HG02885 (cell line): ENCODE measurements around the gene PYHIN1.
A peak's percentile ranks its signal among the peaks of the same experiment; 100 is the strongest.
"Not testable (repeated sequence)": the region's sequence is repeated elsewhere in the genome, so short reads cannot be mapped to it uniquely, and the experiment has no call there.

Source experiments
- ATAC-seq: cut with Tn5 transposase; IDR thresholded peaks from one replicate; pipeline ENCODE4 v1.9.1; 2021; ENCODE audit warnings: mild to moderate bottlenecking; ENCODE audit not compliant: unreplicated experiment, poor library complexity

Gene PYHIN1

DNA sequence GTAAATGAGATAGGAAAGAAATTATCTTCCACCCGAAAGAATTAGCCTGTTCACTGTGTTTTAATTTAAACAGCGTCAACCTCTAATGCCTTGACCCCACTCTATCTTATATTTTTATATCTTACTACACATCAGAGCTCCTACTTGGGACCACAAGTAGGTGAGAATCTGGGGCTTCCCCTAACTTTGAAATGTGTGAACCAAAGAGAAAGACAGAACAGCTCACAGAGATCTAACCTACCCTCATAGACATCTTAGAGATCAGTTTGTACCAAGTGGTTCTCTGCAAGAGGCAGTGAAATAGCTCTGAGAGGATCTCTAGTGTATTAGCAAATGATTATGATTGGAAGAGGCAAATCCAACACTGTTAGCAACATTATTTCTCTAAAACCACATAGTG is 47.4 kb downstream of the PYHIN1 start:
- ATAC-seq = no peak

DNA sequence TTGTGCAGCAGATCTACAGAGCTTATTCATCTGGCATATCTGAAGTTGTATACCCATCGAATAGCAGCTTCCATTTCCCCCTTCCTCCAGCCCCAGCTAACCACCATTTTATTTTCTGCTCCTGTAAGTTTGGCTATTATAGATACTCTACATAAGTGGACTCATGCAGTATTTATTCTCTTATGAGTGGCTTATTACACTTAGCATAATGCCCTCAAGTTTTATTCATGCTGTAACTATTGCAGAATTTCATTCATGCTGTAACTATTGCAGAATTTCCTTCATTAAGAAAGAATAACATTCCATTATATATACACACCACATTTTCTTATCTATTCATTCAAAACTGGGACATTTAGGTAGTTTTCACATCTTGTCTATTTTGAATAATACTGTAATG is 47.9 kb downstream of the PYHIN1 start:
- no peak for ATAC-seq

DNA sequence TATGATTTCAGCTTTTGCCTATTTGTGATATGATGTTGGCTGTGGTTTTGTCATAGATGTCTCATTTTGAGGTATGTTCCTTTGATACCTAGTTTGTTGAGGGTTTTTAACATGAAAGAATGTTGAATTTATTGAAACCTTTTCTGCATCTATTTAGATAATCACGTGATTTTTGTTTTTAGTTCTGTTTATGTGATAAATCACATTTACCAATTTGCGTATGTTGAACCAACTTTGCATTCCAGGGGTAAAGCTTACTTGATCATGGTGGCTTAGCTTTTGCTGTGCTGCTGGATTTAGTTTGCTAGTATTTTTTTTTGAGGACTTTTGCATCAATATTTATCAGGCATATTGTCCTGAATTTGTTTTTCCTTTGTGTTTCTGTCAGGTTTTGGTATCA is 51.9 kb downstream of the PYHIN1 start:
- no peak for ATAC-seq

DNA sequence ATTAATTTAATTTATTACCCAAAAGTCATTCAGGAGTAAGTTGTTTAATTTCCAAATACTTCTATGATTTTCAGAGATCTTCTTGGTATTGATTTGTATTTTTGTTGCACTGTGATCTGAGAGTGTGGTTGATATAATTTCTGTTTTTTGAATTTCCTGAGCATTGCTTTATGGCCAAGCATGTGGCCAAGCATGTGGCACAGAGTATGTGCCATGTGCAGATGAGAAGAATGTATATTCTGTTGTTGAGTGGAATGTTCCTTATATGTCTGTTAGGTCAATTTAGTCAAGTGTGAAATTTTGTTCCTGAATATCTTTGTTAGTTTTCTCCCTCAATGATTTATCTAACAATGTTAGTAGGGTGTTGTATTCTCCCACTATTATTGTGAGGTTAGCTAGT is 53.0 kb downstream of the PYHIN1 start:
- no peak for ATAC-seq

DNA sequence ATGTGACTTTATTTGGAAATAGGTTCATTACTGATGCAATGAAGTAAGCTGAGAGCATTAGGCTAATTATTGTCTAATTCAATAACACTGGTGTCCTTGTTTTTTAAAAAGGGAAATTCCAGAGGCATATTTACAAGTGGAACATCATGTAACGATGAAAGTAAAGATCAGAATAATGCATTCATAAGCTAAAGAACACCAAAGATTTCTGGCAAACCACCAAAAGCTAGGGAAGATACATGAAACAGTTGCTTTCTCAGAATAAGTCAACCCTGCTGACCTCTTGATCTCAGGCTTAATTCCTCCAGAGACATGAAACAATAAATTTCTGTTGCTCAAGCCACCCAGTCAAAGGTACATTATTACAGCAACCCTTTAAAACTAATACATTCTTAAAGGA is 58.1 kb downstream of the PYHIN1 start:
- ATAC-seq = no peak

DNA sequence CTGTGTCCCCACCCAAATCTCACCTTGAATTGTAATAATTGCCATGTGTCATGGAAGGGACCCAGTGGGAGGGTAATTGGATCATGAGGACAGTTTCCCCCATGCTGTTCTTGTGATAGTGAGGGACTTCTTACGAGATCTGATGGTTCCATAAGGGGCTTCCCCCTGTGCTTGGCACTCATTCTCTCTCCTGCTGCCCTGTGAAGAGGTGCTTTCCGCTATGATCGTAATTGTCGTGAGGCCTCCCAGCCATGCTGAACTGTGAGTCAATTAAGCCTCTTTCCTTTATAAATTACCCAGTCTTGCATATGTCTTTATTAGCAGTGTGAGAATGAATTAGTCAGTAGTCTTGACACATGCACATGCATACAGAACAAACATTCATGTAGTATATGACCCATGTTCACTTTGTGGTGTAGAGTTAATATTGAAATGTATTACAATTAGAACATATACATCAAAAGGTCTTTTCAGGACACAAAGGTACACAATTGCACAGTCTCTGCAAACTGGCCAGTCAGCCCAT is 61.5 kb downstream of the PYHIN1 start:
- no peak for ATAC-seq

DNA sequence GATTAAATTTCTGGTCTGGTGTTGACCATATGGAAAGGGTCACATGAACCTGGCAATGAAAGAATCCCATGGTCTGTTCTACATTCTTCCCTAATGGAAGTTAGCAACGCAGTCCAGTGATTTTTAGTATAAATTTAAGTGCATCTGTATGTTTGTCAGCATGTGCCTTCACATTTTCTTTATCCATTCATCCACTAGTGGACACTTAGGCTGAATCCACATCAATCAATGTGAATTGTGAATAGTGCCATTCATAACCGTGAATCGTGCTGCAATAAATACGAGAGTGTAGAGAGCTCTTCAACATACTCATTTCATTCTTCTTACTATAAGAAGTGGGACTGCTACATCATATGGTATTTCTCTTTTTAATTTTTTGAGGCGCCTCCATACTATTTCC is 65.6 kb downstream of the PYHIN1 start:
- no peak for ATAC-seq

DNA sequence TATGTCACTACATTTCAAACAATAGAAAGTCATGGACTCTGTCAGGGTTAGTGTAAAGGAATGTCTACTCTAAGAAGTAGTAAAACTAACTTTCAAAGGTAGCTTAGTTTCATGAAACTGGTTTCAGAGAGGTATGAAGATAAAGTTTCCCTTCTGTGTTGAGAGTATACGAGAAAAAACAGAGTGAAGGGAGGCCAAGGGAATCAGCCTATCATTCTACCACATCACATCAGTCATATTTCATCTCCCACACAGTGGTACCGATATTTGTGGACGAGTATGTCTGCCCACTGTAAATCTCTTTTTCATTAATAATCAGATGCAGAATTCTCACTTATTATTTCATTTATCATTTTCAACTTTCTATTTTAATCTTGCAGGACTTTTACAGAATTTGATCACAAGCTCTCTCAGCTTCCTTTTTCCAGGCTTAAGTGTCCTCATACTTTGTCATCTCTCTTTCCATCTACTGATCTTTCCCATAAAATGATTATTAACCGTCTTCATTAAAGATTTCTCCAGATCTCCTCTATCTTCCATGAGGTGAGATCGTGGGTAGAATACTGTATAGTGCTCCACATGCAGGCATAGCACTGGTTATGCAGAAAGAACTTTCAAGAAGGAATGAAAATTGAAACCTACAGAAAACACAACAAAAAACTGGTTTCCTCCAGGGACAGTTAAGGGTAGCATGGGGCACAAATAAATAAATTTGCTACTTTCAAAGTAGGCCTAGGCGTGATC is 66.9 kb downstream of the PYHIN1 start:
- peak; percentile 17 for ATAC-seq

DNA sequence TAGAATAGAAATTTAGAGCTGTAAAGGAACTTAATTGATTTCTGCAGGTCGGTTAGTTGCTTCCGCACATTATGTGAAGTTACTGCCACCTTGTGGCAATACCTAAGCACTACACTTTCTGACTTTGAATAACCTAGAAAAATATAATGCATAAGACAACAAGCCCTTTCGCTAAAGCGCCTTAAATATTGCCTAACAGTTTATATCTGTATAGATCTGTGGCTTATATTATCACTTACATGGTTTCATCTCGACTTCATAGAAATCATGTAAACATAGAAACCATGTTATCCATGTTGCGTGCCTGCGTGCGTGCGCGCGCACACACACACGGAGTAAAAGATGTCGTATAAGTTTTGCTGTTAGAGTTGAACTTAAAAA is 67.4 kb downstream of the PYHIN1 start:
- peak; percentile 52 for ATAC-seq

DNA sequence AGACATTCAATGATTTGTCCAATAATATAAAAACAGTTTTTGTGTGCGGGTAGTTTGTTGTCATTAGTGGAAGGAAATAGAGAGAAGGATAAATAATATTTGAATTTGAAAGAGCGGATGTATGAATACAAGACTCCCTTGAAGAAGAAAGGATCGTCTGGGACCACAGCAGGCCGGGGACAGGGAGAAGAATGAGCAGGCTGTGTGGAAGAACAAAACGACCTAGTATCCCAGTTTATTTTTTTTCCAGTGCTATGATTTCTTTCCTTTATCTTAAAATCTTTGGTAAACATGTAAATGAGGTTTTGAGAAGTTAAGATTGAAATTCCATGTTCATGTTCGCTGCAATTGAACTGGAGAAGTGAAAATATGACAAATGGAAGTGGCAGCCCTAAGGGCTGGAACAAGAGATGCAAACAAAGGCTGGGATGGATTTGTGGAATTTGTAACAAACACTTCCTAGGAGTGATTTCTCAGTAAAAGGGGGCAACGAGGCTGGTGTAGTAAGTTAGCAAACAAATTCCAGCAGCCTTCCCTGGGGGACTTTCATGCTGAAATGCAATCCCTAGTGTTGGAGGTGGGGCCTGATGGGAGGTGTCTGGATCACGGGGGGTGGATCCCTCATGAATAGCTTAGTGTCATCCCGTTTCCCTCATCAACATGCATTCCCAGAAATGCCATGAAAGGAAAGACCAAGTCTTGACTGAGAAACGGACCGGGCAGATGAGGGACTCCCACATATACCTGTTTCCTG is 68.1 kb downstream of the PYHIN1 start:
- no peak for ATAC-seq

DNA sequence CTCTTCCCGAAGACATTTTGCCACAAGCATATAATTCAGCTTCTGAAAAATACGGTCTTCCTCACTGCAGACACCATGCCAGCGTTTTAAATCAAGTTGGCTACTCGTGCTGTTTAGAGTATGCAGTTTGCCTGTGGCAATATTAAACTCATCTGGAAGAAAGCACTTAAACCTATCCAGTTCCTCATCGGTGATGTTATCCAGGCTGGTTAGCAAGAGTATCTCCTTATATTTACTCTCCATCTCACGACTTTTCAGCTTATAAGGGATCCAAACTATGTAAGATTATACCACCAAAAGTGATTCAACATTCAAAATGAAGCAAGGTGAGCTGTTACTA is 68.7 kb downstream of the PYHIN1 start:
- no peak for ATAC-seq

DNA sequence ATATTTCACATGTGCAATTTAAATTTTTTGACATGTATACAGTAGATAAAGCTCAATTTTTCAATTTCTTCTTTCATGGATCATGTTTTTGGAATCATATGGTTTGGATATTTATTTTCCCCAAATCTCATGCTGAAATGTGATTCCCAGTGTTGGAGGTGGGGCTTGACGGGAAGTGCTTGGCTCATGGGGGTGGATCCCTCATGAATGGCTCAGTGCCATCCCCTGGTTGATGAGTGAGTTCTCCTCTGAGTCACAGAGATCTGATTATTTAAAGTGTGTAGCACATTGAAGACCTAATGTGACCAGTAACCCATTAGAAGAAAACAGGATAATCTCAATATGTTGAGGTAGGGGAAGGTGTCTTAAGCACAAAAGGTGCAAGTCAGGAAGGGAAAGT is 69.3 kb downstream of the PYHIN1 start:
- no peak for ATAC-seq

DNA sequence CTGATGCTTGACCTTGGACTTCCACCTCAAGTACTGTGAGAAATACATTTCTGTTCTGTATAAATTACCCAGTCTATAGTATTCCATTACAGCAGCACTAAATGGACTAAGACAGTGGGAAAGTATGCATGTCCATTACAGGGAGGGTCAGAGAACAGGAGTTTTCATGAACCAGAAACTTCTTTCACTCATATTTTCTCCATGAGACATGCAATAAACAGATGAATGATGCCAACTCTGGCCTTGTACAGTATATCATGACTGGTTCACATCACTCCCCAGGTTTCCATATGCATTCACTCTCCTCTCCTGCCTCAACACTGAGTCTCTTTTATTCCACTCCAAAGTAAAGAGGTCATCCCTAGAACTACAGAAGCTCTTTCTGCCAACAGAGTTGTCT is 73.8 kb downstream of the PYHIN1 start:
- ATAC-seq = no peak

DNA sequence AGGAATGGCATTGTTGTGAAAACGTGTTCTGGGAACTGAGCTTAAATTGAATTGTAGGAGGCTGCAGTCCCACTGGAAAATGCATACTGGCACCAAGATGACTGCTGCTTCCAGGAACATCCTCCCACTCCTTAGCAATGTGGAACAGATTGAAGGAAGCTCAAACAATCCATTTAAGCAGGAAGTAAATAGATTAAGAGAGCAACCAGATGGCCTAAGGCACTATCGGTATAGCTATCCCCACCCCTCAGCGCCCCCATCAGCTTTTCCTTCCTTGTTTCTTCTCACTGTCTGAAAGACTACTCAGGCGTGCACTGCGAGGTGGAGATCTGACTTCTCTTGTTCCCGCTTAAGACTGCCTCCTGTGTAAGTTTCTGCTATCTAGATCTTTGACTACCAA is 74.3 kb downstream of the PYHIN1 start:
- ATAC-seq = no peak

DNA sequence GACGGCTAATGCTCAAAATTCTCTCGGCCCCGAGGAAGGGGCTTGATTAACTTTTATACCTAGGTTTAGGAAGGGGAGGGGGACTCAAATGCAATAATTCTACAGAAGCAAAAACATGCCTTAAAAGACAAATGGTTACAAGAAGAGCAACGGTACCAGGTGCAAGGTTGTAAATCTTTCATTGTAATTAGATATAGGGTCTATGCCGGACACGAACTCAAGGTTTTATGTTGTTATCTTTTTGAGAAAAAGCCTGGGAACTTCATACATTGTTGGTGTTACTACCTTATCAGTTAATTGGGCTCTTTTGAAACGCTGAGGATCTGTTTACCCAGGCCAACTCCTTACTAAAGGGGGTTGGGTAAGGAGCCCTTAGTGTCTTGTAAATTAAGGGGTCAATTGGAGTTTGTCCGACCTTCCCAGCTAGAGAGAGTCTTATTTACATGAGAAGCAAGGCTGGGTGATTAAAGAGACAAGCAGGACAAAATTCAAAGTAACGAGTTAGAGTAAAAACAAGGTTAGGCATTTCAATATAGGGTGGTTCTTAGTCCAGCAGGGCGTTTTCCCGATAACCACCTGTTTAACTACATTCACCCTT is 75.0 kb downstream of the PYHIN1 start:
- ATAC-seq = not testable (repeated sequence)

DNA sequence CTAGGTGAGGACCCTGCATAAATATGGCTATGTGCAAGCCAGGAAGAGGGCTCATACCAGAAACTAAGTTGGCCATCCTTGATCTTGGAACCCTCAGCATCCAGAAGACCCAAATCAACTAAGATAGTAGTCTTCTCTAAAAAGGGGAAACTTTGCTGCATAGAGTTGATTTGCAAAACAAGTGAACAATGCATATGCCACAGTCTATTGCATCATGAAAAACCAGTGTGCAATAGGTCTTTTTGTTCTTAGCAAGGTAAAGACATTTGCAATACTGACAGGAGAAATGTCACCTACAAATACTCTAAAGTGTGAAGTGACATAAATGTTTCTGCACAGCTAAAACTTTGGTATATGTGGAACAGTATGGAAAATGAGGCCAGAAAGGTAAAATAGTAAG is 76.4 kb downstream of the PYHIN1 start:
- ATAC-seq = no peak

DNA sequence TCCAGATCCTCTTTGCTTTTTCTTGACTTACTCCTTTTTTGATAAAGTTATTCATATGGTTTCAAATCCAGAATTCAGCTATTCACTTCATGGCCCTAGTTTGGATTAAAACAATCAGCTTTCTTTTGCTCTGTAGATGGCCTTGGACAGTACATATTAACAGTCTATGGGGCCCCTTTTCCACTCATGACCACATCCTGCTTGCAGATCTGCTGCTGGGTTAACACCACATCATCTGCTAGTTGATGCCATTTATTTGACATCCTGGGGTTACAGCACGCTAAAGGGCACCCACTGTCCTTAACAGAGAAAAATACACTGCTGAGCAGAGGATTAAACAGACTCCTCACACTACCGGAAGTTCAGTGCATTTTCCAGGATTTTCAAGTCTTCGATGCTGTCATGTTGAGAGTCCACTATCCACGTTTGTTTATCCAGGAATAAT is 77.4 kb downstream of the PYHIN1 start:
- ATAC-seq = peak; percentile 69

DNA sequence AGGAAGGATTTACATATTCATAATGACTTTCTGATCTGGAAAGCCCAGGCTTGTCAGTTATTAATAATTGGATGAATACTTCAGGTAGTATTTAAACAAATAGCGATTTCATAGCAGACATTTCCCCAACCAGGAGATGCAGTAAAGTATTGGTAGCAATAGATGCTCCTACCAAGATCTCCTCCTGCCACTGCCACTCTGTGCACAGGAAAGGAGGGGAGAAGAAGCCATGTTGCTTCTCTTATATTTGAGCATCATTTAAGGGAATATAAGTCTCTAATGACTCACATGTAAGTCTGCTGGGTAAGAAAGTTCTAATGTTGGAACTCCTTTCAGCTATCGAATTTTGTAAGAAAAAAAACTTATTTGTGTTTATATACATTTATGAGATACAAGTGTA is 77.9 kb downstream of the PYHIN1 start:
- no peak for ATAC-seq

DNA sequence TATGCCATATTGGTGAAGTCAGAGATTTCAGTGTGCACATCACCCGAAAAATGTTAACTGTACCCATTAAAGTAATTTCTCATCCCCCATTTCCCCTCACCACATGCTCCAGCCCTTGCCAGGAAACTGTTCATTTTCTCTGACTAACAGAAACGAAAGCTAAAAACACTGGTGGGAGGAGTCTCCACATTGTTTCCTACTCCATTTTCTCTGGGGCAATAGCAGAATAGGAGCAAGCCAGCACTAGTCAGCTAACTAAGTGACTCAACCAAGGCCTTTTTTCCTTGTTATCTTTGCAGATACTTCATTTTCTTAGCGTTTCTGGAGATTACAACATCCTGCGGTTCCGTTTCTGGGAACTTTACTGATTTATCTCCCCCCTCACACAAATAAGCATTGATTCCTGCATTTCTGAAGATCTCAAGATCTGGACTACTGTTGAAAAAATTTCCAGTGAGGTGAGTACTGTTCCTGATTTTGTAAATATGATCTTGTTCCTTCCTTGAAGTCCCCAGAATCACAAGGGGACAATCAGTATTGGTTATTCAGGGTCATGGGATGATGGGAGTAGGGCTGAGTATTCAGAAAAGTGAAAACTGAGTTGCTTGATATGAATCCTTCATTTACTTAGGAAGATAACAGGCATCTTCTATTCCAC is 78.5 kb downstream of the PYHIN1 start, which contains the start of gene IFI16:
TSS of gene IFI16 (plus strand) at position 204 of the 658 bp plus-strand sequence. CDS start 4,774 bp downstream, outside the sequence.
- ATAC-seq = peak; percentile 61

DNA sequence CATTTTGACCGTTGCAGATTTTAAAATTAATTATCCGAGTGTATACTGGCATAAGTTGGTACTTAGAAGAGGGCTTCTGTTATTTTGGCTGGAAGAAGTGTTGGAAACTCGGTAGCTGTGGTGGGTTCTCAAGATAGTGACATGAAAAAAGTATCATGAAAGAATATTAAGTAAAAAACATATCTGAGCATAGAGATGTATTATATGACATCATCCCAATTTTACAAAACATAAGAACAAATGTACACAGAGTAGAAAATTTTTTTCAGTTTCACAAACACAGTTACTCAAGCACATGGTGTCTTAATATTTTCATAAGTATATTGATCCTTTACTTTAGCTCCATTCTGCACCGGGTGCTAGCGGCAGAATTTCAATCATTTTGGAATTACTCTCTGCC is 79.0 kb downstream of the PYHIN1 start:
- no peak for ATAC-seq

DNA sequence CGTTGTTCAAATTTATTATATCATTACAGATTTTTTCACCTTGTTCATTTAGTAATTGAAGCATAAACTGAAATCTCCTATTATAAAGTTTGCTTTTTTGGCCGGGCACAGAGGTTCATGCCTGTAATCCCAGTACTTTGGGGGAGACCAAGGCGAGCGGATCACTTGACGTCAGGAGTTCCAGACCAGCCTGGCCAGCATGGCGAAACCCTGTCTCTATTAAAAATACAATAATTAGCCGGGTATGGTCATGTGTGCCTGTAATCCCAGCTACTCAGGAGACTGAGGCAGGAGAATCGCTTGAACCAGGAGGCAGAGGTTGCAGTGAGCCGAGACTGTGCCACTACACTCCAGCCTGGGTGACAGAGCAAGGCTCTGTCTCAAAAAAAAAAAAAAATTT is 79.6 kb downstream of the PYHIN1 start:
- not testable (repeated sequence) for ATAC-seq
